Spleen (tissue), 7 donors: Measurements from ENCODE around the gene XRCC4.
A peak's percentile ranks its signal among the peaks of the same experiment; 100 is the strongest.

Experiments used
- CTCF ChIP-seq, 11 experiments: fragments of 200-600 bp in 7 of 11; fragments of 450-650 bp in 4 of 11; sonication (generic) in 4 of 11; IDR thresholded peaks in 8 of 11; conservative IDR thresholded peaks in 3 of 11; 1 replicate in 7 of 11; 2 replicates in 4 of 11; pipeline versions ENCODE4 v1.4.0 to v1.8.0; 2016 to 2021; ENCODE audit warnings: antibody characterized with exemption in 11 of 11, inconsistent platforms in 4 of 11, mild to moderate bottlenecking in 1 of 11
- POLR2A ChIP-seq, 3 donors: fragments of 450-650 bp; IDR thresholded peaks; one replicate each; pipeline ENCODE4 v1.5.1; 2017; ENCODE audit warnings: antibody characterized with exemption in 3 of 3, mild to moderate bottlenecking in 1 of 3
- POLR2AphosphoS5 ChIP-seq, 3 donors: sonication (generic); formaldehyde crosslinking; IDR thresholded peaks; one replicate each; pipeline ENCODE4 v1.5.1; 2017; ENCODE audit warnings: antibody characterized with exemption in 3 of 3
- donor health status: DM: no; HTN: no; CAD: no; lungs with moderate emphysema.
- donor health status: DM: no; HTN: no; CAD: no.
- donor health status: DM: no; HTN: no; CAD: no.

GRCh38 chr5:83077662-83078261, 415 bp downstream of the XRCC4 start:
- peak in 1 of 11 experiments; percentile 5 for TF ChIP-seq CTCF (IDR thresholded peaks at IDR 0.05 in 8 of 11, conservative IDR thresholded peaks at IDR 0.05 in 3 of 11)
- no peak for TF ChIP-seq POLR2AphosphoS5 (IDR thresholded peaks at IDR 0.05)
- TF ChIP-seq POLR2A (IDR thresholded peaks at IDR 0.05): no peak
